Sciatic nerve (tissue), 2 donors: ENCODE measurements around the gene NEK1. TPM values are rescaled to one million over a fixed set of nuclear protein-coding genes. Genes with fewer than 3 reads are reported as not detected.

Source experiments
- ATAC-seq: fragments of 200-7000 bp; cut with Tn5 transposase; one replicate; pipeline ENCODE4 v1.9.1; 2020; ENCODE audit warnings: mild to moderate bottlenecking, moderate library complexity
- DNase-seq: peaks from one replicate; pipeline ENCODE4 v3.0.0-alpha.2; 2020; ENCODE audit warnings: low spot score
- intact Hi-C: fragments of 100-400 bp; cut with DNase I; formaldehyde crosslinking; loops from one replicate; pipeline ENCODE4 v1.14.2; 2022
- total RNA-seq: library from RNA; stranded (reverse); fragmentation: NEBNext Ultra II Directional; extraction: Animal tissue kit (Norgen Biotek cat#: 25700); gene quantifications from one replicate; pipeline ENCODE4 v1.2.1, GENCODE V29; 2021
- donor health status: DM: no; HTN: no; CAD: no.
- donor health status: DM: no; HTN: no; CAD: no.

Gene NEK1
- 128 TPM for total RNA-seq

GRCh38 chr4:169611991-169612870 lies at the start of gene NEK1:
TSS of gene NEK1 (minus strand) at chr4:169612583. CDS start at chr4:169602630, 9,953 bp downstream.
- intact Hi-C loops, result no loop called here
- DNase-seq, result peak; percentile 92
- ATAC-seq, result peak; percentile 98

GRCh38 chr4:169661761-169662160 lies 49.4 kb upstream of the NEK1 start:
- intact Hi-C loops, result no loop called here
- no peak for DNase-seq
- ATAC-seq, result no peak

GRCh38 chr4:169660929-169661328 lies 48.5 kb upstream of the NEK1 start:
- intact Hi-C loops, result no loop called here
- ATAC-seq (no peak), DNase-seq (no peak)

GRCh38 chr4:169659716-169660670 lies 47.6 kb upstream of the NEK1 start:
- ATAC-seq, result peak; percentile 99
- intact Hi-C loops, result no loop called here
- DNase-seq, result no peak

- DNase-seq, result no peak
- no peak for ATAC-seq
- intact Hi-C loops, result no loop called here
Observed at GRCh38 chr4:169658975-169659715, 46.8 kb upstream of the NEK1 start.

- ATAC-seq (no peak), DNase-seq (no peak)
- intact Hi-C loops, result no loop called here
Observed at GRCh38 chr4:169658196-169658595, 45.8 kb upstream of the NEK1 start.

- intact Hi-C loops, result no loop called here
- ATAC-seq (no peak), DNase-seq (no peak)
Observed at GRCh38 chr4:169657470-169658107, 45.2 kb upstream of the NEK1 start.

- no peak for ATAC-seq
- no peak for DNase-seq
- intact Hi-C loops, result no loop called here
Observed at GRCh38 chr4:169655401-169655800, 43.0 kb upstream of the NEK1 start.

GRCh38 chr4:169652535-169652934 lies 40.2 kb upstream of the NEK1 start:
- ATAC-seq (no peak), DNase-seq (no peak)
- intact Hi-C loops, result no loop called here

- intact Hi-C loops, result no loop called here
- ATAC-seq (no peak), DNase-seq (no peak)
Observed at GRCh38 chr4:169650227-169650936, 38.0 kb upstream of the NEK1 start.

- ATAC-seq (no peak), DNase-seq (no peak)
- intact Hi-C loops, result no loop called here
Observed at GRCh38 chr4:169649545-169650226, 37.3 kb upstream of the NEK1 start.

- ATAC-seq, result no peak
- intact Hi-C loops, result no loop called here
- DNase-seq, result no peak
Observed at GRCh38 chr4:169645627-169646026, 33.2 kb upstream of the NEK1 start.

GRCh38 chr4:169644802-169645201 lies 32.4 kb upstream of the NEK1 start:
- DNase-seq, result no peak
- no peak for ATAC-seq
- intact Hi-C loops, result no loop called here

- DNase-seq (no peak), ATAC-seq (no peak)
- intact Hi-C loops, result no loop called here
Observed at GRCh38 chr4:169640261-169640870, 28.0 kb upstream of the NEK1 start.

GRCh38 chr4:169634975-169635374 lies 22.6 kb upstream of the NEK1 start:
- ATAC-seq (no peak), DNase-seq (no peak)
- intact Hi-C loops, result no loop called here

- intact Hi-C loops, result no loop called here
- ATAC-seq, result no peak
- no peak for DNase-seq
Observed at GRCh38 chr4:169632896-169633295, 20.5 kb upstream of the NEK1 start.

- no peak for DNase-seq
- intact Hi-C loops, result no loop called here
- ATAC-seq, result no peak
Observed at GRCh38 chr4:169630069-169630468, 17.7 kb upstream of the NEK1 start.
